Posterior cingulate gyrus (tissue), 11 donors: ENCODE results near the gene WDR93.
"Not testable (repeated sequence)": the region's sequence is repeated elsewhere in the genome, so short reads cannot be mapped to it uniquely, and the experiment has no call there.

Experiments used
- DNase-seq, 10 donors: peaks; one replicate each; pipeline versions ENCODE4 v3.0.0 to v3.0.0-alpha.2; 2020 to 2021; ENCODE audit warnings: mixed read lengths in 3 of 10
- intact Hi-C: fragments of 100-400 bp; cut with DNase I; formaldehyde crosslinking; loops from one replicate; pipeline ENCODE4 v1.15.1; 2023

The WDR93 gene

GRCh38 chr15:89766357-89767311 is 76.0 kb downstream of the WDR93 start:
- intact Hi-C loops: no loop called here
- DNase-seq: peak in 2 of 10 donors; percentile 64 to 76

- intact Hi-C loops: no loop called here
- DNase-seq: peak in 2 of 10 donors; percentile 23 to 47
Measured at GRCh38 chr15:89767411-89767915, 76.9 kb downstream of the WDR93 start.

- intact Hi-C loops: no loop called here
- peak in 2 of 10 donors; percentile 9 to 43 for DNase-seq
Measured at GRCh38 chr15:89768071-89768500, 77.5 kb downstream of the WDR93 start.

DNA sequence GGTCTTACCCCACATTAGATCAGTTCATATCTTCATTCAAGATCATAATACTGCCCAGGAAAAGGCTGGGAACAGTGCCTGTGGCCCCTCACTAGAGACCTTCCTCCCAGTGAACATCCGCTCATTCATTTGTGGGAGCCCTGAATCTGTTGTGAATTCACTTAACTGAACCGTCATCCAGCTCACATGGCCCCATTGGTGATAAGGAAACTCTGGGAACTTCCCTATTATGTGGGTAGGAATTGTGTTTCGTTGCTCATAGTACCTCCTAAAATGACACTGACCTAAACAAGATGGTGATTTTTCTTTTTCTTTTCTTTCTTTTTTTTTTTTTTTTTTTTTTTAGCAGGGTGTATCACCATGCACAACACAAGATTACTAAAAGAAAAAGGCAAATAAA is 78.8 kb downstream of the WDR93 start:
- intact Hi-C loops: no loop called here

GRCh38 chr15:89770041-89770440 is 79.4 kb downstream of the WDR93 start:
- intact Hi-C loops: no loop called here
- peak in 2 of 10 donors; percentile 12 to 21 for DNase-seq

More for the DNA sequence above, 78.8 kb downstream of the WDR93 start:
- peak in 2 of 10 donors; percentile 3 for DNase-seq

DNA sequence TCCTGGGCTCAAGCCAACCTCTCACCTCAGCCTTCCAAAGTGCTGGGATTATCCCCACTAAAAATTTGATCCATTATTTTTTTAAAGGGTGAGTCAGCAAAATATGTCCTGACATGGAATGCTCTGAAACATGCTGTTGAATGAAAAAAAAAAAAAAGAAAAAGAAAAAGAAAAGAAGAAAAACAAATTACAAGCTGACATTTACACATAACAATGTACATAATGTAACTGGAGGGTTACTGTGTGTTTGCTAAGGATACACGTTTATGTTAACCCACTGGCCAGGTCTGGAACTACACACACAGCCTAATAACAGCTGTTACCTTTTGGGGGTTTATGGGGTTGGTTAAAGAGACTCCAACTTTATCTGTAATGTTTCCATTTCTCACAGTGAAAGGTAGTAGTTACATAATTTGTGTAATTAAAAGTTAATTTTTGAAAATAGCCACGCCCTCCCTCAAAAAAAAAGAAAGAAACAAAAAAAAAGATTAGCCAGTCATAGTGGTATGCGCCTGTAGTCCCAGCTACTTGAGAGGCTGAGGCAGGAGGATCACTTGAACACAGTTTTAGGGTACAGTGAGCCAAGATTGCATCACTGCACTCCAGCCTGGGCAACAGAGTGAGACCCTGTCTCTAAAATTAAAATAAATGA is 82.4 kb downstream of the WDR93 start:
- intact Hi-C loops: no loop called here
- DNase-seq: no peak

DNA sequence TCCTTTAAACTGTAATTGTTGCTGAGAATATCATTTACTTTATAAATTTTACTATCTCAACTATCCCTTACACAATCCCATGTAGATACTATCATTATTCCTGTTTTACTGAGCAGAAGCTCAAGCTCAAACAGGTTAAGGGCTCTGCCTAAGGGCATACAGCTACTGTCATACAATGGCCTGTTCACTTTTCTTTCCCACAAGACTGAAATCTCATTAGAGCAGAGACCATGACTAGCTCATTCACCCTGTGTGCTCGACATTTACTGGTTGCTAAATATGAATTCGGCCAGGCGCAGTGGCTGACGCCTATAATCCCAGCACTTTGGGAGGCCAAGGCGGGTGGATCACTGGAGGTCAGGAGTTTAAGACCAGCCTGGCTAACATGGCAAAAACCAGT is 83.9 kb downstream of the WDR93 start:
- intact Hi-C loops: no loop called here
- peak in 1 of 10 donors; percentile 4 for DNase-seq

GRCh38 chr15:89775815-89776214 is 85.2 kb downstream of the WDR93 start:
- DNase-seq: peak in 1 of 10 donors; percentile 47
- intact Hi-C loops: no loop called here

- DNase-seq: peak; percentile 64 to 96 (median 74)
- intact Hi-C loops: no loop called here
Measured at GRCh38 chr15:89776274-89777072, 85.9 kb downstream of the WDR93 start, which contains the start of gene MESP2. Gene MESP2, plus strand, starts transcription at chr15:89776332. Its CDS starts 26 bp downstream, at chr15:89776358.

GRCh38 chr15:89777073-89777751 is 86.6 kb downstream of the WDR93 start:
- peak in 3 of 10 donors; percentile 5 to 48 (median 41) for DNase-seq
- intact Hi-C loops: no loop called here

GRCh38 chr15:89777782-89778380 is 87.3 kb downstream of the WDR93 start:
- DNase-seq: peak in 4 of 10 donors; percentile 20 to 83 (median 78)
- intact Hi-C loops: no loop called here

GRCh38 chr15:89778861-89779260 is 88.2 kb downstream of the WDR93 start:
- peak in 2 of 10 donors; percentile 47 to 66 for DNase-seq
- intact Hi-C loops: no loop called here

DNA sequence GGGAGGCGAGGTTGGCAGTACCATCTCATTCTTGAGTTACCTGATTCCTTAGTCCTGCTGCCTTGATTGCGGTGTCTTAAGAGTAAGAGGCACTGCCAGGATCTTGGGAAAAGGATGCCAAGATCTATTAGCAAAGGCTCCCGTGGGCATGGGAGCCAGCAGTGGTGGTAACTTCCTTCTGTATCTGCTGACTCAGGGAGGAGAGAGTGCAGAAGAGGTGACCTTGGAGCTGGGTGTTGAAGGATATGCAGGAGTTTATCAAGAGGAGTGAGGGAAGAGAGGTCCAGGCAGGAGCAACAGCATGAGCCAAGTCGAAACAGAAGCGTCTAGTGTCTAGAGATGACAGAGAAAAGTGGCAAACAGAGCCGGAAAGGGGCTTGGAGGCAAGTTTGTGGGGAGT is 90.0 kb downstream of the WDR93 start:
- intact Hi-C loops: no loop called here

GRCh38 chr15:89781055-89781454 is 90.4 kb downstream of the WDR93 start:
- intact Hi-C loops: no loop called here
- peak in 3 of 10 donors; percentile 6 to 53 (median 22) for DNase-seq

More for the DNA sequence above, 90.0 kb downstream of the WDR93 start:
- peak in 2 of 10 donors; percentile 6 to 36 for DNase-seq

DNA sequence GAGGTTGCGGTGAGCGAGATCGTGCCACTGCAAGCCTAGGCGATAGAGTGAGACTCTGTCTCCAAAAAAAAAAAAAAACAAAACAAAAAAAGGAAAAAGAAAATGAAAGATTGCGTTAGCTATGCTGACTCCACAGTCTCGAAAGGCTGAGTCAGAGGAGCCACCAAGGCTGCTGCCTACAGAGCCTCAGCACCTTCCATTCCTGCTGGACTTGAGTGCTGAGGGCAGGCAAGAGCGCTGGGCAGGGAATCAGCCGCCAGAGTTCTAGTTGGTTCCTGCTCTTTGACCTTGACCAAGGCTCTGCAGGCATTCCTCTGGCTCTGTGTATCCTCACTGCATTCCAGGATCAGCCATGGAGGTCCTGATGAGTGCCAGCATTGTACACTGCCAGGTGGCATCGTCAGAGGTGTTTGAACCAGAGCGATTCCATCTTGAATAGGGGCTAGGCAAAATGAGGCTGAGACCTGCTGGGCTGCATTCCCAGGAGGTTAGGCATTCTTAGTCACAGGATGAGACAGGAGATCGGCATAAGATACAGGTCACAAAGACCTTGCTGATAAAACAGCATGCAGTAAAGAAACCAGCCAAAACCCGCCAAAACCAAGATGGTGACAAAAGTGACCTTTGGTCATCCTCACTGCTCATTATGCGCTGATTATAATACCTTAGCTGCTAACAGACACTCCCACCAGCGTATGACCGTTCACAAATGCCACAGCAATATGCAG is 91.4 kb downstream of the WDR93 start:
- intact Hi-C loops: no loop called here
- DNase-seq: peak in 2 of 10 donors; percentile 38 to 49

- intact Hi-C loops: not testable (repeated sequence)
- DNase-seq: peak in 2 of 10 donors; percentile 7 to 59
Measured at GRCh38 chr15:89782619-89782950, 92.0 kb downstream of the WDR93 start.

- DNase-seq: peak in 3 of 10 donors; percentile 32 to 53 (median 35)
Measured at GRCh38 chr15:89783111-89783860, 92.7 kb downstream of the WDR93 start.

More at GRCh38 chr15:89783111-89783860, 92.7 kb downstream of the WDR93 start:
- intact Hi-C loops: no loop called here
